ENCODE results near the gene FCN2. TPM values are rescaled to one million over a fixed set of nuclear protein-coding genes. Genes with fewer than 3 reads are reported as not detected.

FCN2 gene
- total RNA-seq, 1 experiment from 2014 or later: not detected

DNA sequence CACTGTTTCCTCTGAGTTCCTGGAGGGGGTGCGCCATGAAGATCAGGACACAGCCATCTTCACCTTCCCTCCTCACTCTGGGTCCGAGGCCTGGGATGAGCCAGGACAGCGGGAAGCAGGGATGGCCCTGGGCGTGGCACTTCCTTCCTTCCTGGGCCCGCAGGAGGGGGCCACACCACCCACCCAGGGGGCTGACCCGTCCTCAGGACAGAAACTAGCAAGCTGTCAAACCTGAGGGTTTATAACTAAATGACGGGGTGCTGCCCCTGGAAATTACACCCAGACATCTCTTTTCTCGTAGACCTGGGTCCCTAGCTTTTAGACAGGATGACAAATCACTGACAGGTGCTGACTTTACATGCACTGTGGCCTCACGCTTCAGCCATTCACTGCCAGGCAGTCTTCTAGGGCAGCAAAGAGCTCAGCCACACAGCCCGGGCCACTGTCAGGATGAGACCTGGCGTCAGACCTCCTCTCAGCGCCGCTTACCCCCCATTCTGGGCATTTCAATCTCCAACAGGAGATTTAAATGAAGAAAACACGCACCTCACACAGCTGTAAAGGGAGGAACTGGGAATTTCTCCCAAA lies 8.1 kb downstream of the FCN2 start:
- DNase-seq (ENCODE audit: low spot score): no peak

GRCh38 chr9:134889386-134890154 lies 9.0 kb downstream of the FCN2 start:
- no peak for DNase-seq (ENCODE audit: low spot score)

DNA sequence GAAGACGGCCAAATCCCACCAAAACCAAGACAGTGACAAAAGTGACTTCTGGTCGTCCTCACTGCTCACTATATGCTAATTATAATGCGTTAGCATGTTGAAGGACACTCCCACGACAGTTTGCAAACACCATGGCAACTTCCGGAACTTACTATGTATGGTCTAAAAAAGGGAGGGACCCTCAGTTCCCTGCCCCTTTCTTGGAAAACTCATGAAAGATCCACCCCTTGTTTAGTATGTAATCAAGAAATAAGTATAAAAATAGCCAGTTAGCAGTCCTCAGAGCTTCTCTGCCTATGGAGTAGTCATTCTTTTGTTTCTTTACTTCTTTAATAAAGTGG lies 9.5 kb downstream of the FCN2 start:
- DNase-seq (ENCODE audit: low spot score): no peak

DNA sequence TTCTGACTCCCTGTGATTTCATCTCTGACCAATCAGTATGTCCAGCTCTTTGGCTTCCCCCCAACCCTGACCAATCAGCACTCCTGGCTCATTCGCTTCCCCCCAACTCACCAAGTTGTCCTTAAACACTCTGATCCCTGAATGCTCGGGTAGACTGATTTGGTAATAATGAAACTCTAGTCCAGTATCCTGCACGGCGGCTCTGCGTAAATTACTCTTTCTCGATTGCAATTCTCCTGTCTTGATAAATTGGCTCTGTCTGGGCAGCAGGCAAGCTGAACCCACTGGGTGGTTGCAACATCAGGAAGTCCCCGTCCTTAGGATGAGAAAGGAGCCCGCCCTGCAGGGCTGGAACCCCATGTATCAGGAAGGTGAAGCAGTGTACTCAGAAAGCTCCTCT lies 10.4 kb downstream of the FCN2 start:
- DNase-seq (ENCODE audit: low spot score): no peak

- no peak for DNase-seq (ENCODE audit: low spot score)
These were observed 11.1 kb downstream of the FCN2 start for GRCh38 chr9:134891713-134892112.

DNA sequence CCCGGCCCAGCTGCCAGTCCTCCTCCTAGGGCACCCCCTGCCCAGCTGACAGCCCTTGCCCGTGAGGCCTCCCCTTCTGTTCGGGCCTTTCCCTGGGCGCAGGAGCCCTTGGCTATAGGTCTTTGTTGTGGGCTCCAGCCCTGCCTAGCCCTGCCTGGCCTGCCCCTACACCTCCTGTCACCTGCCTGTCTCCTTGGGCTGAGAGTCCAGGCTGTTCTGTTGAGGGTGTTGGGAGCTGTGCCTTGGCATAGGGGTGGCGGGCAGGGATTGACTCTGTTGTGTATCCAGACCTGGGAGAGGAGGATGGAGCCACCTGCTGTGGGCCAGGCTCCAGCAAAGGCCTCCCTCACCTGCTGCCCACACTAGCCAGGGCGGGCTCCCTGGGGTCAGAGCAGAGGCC lies 11.6 kb downstream of the FCN2 start:
- no peak for DNase-seq (ENCODE audit: low spot score)

- no peak for DNase-seq (ENCODE audit: low spot score)
These were observed 12.3 kb downstream of the FCN2 start for GRCh38 chr9:134892820-134893420.

DNA sequence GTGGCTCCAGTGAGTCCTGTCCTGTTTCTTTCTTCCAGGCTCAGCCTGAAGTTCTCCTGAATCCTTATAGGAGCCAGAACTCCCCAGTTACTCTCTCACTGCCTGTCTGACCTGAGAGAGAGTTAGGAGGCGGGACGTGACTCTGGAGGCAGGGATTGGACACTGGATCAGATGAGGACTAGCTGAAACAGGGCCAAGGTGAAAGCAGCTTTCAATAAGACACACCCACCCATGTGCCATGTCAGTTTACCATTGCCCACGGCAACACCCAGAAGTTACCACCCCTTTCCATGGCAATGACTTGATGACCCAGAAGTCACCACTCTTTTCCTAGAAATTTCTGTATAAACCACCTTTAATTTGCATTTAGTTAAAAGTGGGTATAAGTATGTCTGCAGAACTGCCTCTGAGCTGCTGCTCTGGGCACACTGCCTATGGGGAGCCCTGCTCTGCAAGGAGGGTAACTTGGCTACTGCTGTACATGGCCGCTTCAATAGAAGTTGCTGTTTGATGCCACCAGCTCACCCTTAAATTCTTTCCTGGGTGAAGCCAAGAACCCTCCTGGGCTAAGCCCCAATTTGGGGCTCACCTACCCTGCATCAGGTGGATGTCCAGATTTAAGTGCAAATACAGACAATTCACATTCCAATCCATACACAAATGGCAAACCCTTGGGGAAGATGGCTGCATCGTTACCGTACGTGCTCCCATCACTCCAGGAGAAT lies 13.7 kb downstream of the FCN2 start:
- DNase-seq (ENCODE audit: low spot score): no peak

DNA sequence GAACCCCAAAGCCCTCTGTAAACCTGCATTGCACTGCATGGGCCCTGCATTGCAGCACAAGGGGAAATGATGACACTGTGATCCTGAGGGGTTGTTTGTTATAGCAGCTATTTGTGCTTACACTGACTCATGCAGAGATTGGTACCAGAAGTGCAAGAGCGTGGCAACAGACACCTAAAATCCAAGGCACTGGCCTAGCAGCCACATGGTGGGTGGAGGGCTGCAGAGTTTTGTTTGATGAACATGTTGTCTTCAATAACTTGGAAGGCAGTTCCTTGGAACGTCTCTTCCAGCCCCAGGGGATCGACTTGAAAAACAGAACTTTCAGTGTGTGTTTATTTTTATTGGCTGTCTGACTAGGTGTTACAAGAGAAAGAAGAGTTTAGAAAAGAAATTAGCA lies 14.5 kb downstream of the FCN2 start:
- DNase-seq (ENCODE audit: low spot score): no peak

- no peak for DNase-seq (ENCODE audit: low spot score)
These were observed 14.9 kb downstream of the FCN2 start for GRCh38 chr9:134895567-134895907.

- DNase-seq (ENCODE audit: low spot score): peak; percentile 93
These were observed 15.6 kb downstream of the FCN2 start for GRCh38 chr9:134895908-134896833.

- peak; percentile 43 for DNase-seq (ENCODE audit: low spot score)
These were observed 16.4 kb downstream of the FCN2 start for GRCh38 chr9:134896834-134897583.

DNA sequence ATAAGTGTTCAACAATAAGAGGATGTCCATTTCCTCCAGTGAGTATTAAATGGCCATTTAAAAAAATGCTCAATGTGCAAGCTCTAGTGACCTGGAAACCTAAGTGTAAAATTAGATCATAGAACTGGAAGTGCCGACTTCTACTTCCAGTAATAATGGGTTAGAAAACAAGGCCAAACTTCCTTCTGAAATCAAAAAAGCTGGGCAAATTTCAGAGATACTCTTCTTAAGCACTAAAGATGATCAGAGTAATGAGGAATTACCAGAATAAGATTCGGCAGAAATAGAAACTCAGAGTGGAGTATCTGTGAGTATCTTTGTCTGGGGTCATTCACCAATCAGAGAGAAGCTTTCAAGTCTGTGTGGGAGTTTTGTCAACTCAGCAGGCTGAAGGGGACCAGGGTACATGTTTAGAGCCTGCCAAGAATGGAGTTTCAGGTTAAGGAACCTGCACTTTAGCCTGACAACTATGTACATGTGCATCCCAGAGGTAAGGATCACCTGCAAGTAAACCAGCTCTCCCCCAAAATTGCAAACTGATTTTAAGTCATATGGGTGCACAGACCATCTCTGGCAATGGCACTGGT lies 17.1 kb downstream of the FCN2 start:
- DNase-seq (ENCODE audit: low spot score): no peak

- no peak for DNase-seq (ENCODE audit: low spot score)
These were observed 17.7 kb downstream of the FCN2 start for GRCh38 chr9:134898319-134898718.

DNA sequence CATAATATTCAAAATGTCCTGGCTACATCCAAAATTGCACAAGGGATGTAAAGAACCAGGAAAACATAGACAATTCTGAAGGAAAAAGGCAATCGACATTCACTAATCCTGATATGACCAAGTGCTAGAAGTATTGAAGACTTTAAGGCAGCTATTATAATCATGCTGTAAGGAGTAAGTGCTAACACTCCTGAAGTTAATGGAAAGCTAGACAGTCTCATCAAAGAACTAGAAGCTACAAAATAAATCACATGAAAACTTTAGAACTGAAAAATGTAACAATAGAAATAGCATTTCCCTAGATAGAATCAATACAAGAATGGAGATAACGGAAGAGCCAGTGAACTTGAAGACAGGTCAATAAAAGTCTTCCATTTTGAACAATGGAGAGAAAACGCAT lies 18.6 kb downstream of the FCN2 start:
- no peak for DNase-seq (ENCODE audit: low spot score)

DNA sequence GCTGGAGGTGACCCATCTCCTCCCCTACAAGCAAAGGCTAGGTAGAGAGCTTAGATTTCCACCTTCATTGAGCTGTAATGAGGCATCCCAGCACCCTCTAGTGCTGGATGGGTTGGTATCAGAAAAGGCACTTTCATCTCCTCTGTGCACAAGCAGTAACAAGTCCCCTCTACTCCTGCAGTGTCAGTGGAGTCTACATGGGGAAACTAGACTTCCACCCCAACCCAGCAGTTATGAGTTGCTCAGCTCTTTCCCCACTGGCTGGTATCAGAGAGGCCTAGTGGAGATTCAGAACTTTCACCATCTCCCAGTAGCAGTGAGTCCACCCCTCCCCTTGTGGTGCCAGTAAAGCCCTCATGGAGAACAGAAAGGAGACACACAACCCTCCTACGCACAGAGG lies 19.2 kb downstream of the FCN2 start:
- DNase-seq (ENCODE audit: low spot score): no peak

- DNase-seq (ENCODE audit: low spot score): no peak
These were observed 22.3 kb downstream of the FCN2 start for GRCh38 chr9:134902936-134903335.

DNA sequence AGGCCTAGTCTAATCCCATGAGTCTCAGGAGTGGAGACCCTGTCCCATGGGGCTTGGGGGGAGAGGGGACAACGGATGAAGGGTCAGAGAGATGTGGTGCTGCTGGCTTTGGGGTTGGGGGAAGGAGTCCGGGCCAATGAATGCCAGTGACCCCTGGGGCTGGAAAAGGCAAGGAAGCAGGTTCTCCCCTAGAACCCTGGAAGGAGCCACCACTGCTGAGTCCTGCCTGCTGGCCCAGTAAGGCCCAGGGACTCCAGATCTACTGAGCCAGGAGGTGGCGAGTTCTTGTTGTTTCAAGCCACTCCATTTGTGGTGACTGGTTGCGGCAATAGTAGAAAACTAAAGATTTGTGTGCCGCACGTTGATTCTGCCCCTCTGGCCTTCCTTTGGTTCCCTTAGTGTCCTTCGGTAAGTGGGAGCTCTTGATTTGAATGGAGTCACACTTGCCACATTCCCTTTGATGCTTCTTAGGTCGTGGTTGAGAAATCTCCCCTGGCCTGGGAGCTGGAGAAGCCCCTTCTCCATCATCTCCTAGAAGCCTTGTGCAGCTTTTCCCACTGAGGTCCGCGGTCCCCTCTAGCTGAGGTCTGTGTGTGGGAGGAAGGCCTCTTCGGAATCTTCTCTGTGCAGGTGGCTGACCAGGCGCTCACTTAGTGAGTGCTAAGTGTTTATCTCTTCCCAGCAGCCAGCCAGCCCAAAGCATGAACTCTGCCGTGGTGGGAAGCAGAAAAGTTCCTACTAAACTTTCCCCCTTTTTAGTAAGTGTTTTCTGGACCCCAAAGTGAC lies 28.1 kb downstream of the FCN2 start:
- no peak for DNase-seq (ENCODE audit: low spot score)

DNA sequence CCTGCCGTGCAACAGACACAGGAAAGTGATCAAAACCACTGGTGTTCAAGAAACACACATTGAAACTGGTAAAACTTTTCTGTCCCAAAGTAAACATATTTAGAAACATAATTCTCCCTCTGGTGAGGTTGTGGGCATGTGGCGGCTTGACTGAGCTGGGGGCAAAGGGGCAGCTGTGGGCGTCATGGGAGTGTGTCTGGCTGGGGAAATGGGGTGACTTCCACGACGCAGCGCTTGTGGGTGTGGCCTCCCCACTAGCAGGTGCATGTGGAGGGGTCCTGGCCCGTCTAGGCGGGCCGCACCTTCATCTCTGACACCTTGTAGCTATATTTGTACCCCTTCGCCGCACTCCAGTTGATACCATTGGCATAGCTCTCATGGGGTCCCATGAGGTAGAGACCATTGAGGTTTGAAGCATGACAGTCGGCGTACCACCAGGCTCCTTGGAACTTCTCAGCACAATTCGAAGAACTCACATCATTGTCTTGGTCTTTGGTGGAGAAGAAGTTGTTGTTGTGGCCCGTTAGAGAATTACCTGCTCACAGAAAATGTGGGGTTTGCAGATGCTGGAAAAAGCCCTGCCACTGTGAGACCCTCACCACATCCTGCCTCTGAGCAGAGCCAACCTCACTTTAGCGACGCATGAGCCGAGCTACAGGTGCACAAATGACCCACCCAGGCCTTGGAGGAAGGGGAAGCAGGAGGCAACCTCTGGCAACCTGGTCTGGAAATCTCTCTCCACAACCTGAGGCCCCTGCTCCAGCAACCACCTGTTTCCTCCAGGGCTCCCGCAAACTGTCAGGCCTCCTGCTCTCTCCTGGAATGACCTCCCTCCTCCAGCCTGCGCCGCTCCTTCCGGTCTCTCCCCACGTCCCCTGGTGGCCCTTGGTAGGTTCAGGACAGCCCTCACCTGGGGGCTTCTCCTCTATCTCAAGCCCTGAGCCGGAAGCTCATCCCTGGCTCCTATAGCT lies 29.2 kb downstream of the FCN2 start:
- DNase-seq (ENCODE audit: low spot score): no peak
